H1 (cell line): ENCODE results near the gene UBE2M. TPM values are rescaled to one million over a fixed set of nuclear protein-coding genes. Genes with fewer than 3 reads are reported as not detected.

ENCODE experiments used
- CTCF ChIA-PET: fragments of 300-600 bp; sonication (Branson Sonifier 250); formaldehyde crosslinking; loops from one replicate; lab custom pipeline; 2021; ENCODE audit not compliant: partially characterized antibody; lab: Charles Lee
- POLR2A ChIA-PET: fragments of 300-600 bp; sonication (Branson Sonifier 250); formaldehyde crosslinking; loops from one replicate; lab custom pipeline; 2021; ENCODE audit warnings: inconsistent platforms; ENCODE audit not compliant: partially characterized antibody; lab: Charles Lee
- DNase-seq, 2 experiments: peaks; one replicate each; pipeline versions ENCODE4 v3.0.0 to v3.0.0-alpha.2; 2010 to 2022; ENCODE audit warnings: low spot score in 2 of 2, low read depth in 1 of 2, mixed read lengths in 1 of 2
- FAIRE-seq: peaks from 2 replicates; lab custom pipeline; 2011; peaks lifted over from hg19 to GRCh38; lab: Jason Lieb, UNC
- H2AFZ ChIP-seq: 2 replicates; pipeline ENCODE4 v1.8.1; 2012; ENCODE audit warnings: low read length, inconsistent platforms
- H2AK5ac ChIP-seq: 2 replicates; pipeline ENCODE4 v1.6.1; 2013; ENCODE audit warnings: low read depth, low read length
- H2BK120ac ChIP-seq: replicated peaks from 2 replicates; pipeline ENCODE3; 2013; ENCODE audit warnings: low read depth, low read length, inconsistent platforms
- H2BK12ac ChIP-seq: 2 replicates; pipeline ENCODE4 v1.6.1; 2013; ENCODE audit warnings: low read depth, low read length
- H2BK15ac ChIP-seq: 2 replicates; pipeline ENCODE4 v1.6.1; 2013; ENCODE audit warnings: low read length
- H2BK20ac ChIP-seq: 2 replicates; pipeline ENCODE4 v1.6.1; 2013; ENCODE audit warnings: low read length
- H2BK5ac ChIP-seq: 2 replicates; pipeline ENCODE4 v1.6.1; 2013; ENCODE audit warnings: low read depth, low read length
- H3K14ac ChIP-seq: 2 replicates; pipeline ENCODE4 v1.6.1; 2013; ENCODE audit warnings: inconsistent platforms; ENCODE audit not compliant: insufficient read length
- H3K18ac ChIP-seq: 2 replicates; pipeline ENCODE4 v1.6.1; 2013; ENCODE audit warnings: low read length; ENCODE audit errors: extremely low read depth
- H3K23ac ChIP-seq: 2 replicates; pipeline ENCODE4 v1.6.1; 2013; ENCODE audit warnings: inconsistent platforms; ENCODE audit not compliant: insufficient read length
- H3K23me2 ChIP-seq: 2 replicates; pipeline ENCODE4 v1.6.1; 2013; ENCODE audit warnings: low read depth, low read length
- H3K27ac ChIP-seq: 2 replicates; pipeline ENCODE4 v1.6.1; 2011; ENCODE audit warnings: low read depth, low read length, inconsistent platforms
- H3K27me3 ChIP-seq, 4 experiments: replicated peaks in 1 of 4; 1 replicate in 1 of 4; 2 replicates in 3 of 4; pipeline versions ENCODE4 v1.6.1 to v1.8.1; 2011 to 2013; ENCODE audit warnings: low read length in 3 of 4, mild to moderate bottlenecking in 3 of 4, inconsistent platforms in 2 of 4, mixed read lengths in 2 of 4, moderate library complexity in 1 of 4; ENCODE audit not compliant: control insufficient read depth in 3 of 4, insufficient read depth in 3 of 4; ENCODE audit errors: extremely low read depth in 1 of 4
- H3K36me3 ChIP-seq, 4 experiments: 2 replicates each; pipeline versions ENCODE4 v1.6.1 to v1.8.1; 2011 to 2013; ENCODE audit warnings: mild to moderate bottlenecking in 4 of 4, low read length in 3 of 4, moderate library complexity in 2 of 4, control low read depth in 1 of 4, inconsistent platforms in 1 of 4; ENCODE audit not compliant: insufficient read depth in 4 of 4, control insufficient read depth in 2 of 4
- H3K4ac ChIP-seq: replicated peaks from 2 replicates; pipeline ENCODE3; 2013; ENCODE audit warnings: low read length, low read depth, mixed read lengths, inconsistent platforms; ENCODE audit not compliant: insufficient read length
- H3K4me1 ChIP-seq, 4 experiments: replicated peaks in 1 of 4; 1 replicate in 1 of 4; 2 replicates in 3 of 4; pipeline versions ENCODE4 v1.6.1 to v1.8.1; 2011 to 2013; ENCODE audit warnings: low read length in 3 of 4, inconsistent platforms in 2 of 4, mixed read lengths in 1 of 4; ENCODE audit not compliant: insufficient read depth in 4 of 4, control insufficient read depth in 3 of 4
- H3K4me2 ChIP-seq, 2 experiments: 2 replicates each; pipeline versions ENCODE4 v1.6.1 to v1.8.1; 2011 to 2013; ENCODE audit warnings: low read depth in 2 of 2, low read length in 2 of 2, control low read depth in 1 of 2, inconsistent platforms in 1 of 2, mild to moderate bottlenecking in 1 of 2; ENCODE audit not compliant: insufficient read depth in 1 of 2
- H3K4me3 ChIP-seq, 4 experiments: fragments of 200-600, 300-600 bp in 1 of 4; sonication (generic), shearing (Covaris generic), sonication (Bioruptor Twin) in 1 of 4; 2 replicates each; pipeline versions ENCODE4 v1.5.1 to v1.8.1; 2011 to 2016; ENCODE audit warnings: low read length in 4 of 4, low read depth in 3 of 4, control low read depth in 2 of 4, inconsistent platforms in 2 of 4, mild to moderate bottlenecking in 2 of 4, mixed read lengths in 1 of 4, moderate library complexity in 1 of 4; ENCODE audit not compliant: insufficient read depth in 2 of 4; ENCODE audit errors: extremely low read depth in 1 of 4
- H3K56ac ChIP-seq: replicated peaks from 2 replicates; pipeline ENCODE3; 2013; ENCODE audit warnings: low read depth, mild to moderate bottlenecking, mixed read lengths, low read length, inconsistent platforms; ENCODE audit not compliant: insufficient read length
- H3K79me1 ChIP-seq: 2 replicates; pipeline ENCODE4 v1.6.1; 2013; ENCODE audit warnings: low read depth, low read length, control low read depth
- H3K79me2 ChIP-seq, 2 experiments: 2 replicates each; pipeline versions ENCODE4 v1.6.1 to v1.8.1; 2012 to 2013; ENCODE audit warnings: low read length in 2 of 2, mild to moderate bottlenecking in 2 of 2, inconsistent platforms in 1 of 2; ENCODE audit not compliant: insufficient read depth in 2 of 2, control insufficient read depth in 1 of 2
- H3K9ac ChIP-seq, 4 experiments: replicated peaks in 1 of 4; 1 replicate in 1 of 4; 2 replicates in 3 of 4; pipeline versions ENCODE4 v1.6.1 to v1.8.1; 2011 to 2013; ENCODE audit warnings: low read depth in 3 of 4, low read length in 3 of 4, control low read depth in 2 of 4, mild to moderate bottlenecking in 2 of 4, moderate library complexity in 2 of 4, inconsistent platforms in 1 of 4; ENCODE audit errors: extremely low read depth in 1 of 4
- H3K9me3 ChIP-seq, 2 experiments: 2 replicates each; pipeline versions ENCODE4 v1.6.1 to v1.8.1; 2012 to 2013; ENCODE audit warnings: mild to moderate bottlenecking in 2 of 2, moderate library complexity in 2 of 2, control low read depth in 1 of 2, inconsistent platforms in 1 of 2, low read depth in 1 of 2, low read length in 1 of 2, mixed read lengths in 1 of 2; ENCODE audit not compliant: insufficient read depth in 2 of 2
- H4K20me1 ChIP-seq, 2 experiments: replicated peaks in 1 of 2; 2 replicates each; pipeline versions ENCODE3 to v1.8.1; 2011 to 2013; ENCODE audit warnings: inconsistent platforms in 2 of 2, low read length in 2 of 2, mild to moderate bottlenecking in 1 of 2; ENCODE audit not compliant: insufficient read depth in 2 of 2, control insufficient read depth in 1 of 2
- H4K5ac ChIP-seq: 2 replicates; pipeline ENCODE4 v1.6.1; 2013; ENCODE audit warnings: low read length, low read depth, mixed read lengths, inconsistent platforms; ENCODE audit not compliant: insufficient read length
- H4K8ac ChIP-seq: 2 replicates; pipeline ENCODE4 v1.8.0; 2013; ENCODE audit warnings: mild to moderate bottlenecking, moderate library complexity, low read length, inconsistent platforms; ENCODE audit not compliant: insufficient read depth; ENCODE audit errors: extremely low read depth
- H4K91ac ChIP-seq: replicated peaks from 2 replicates; pipeline ENCODE3; 2013; ENCODE audit warnings: low read length, mixed read lengths, inconsistent platforms; ENCODE audit not compliant: insufficient read length
- BACH1 ChIP-seq: IDR thresholded peaks from 2 replicates; pipeline ENCODE4 v1.6.1; 2012; ENCODE audit warnings: low read length, improper control_type of control experiment
- CBX8 ChIP-seq: fragments of 300-800, 300-1000 bp; sonication (generic); IDR thresholded peaks from 2 replicates; pipeline ENCODE4 v1.7.1; 2016; ENCODE audit warnings: low read depth, low read length, borderline replicate concordance
- CTCF ChIP-seq, 3 experiments: IDR thresholded peaks; 1 replicate in 2 of 3; 2 replicates in 1 of 3; pipeline versions ENCODE4 v1.5.1 to v1.6.1; 2011; ENCODE audit warnings: low read length in 3 of 3, mild to moderate bottlenecking in 3 of 3, inconsistent platforms in 2 of 3, low read depth in 1 of 3, moderate library complexity in 1 of 3; ENCODE audit not compliant: insufficient read depth in 1 of 3; ENCODE audit errors: control extremely low read depth in 1 of 3
- EGR1 ChIP-seq: IDR thresholded peaks from 2 replicates; pipeline ENCODE4 v1.6.1; 2011; ENCODE audit warnings: low read depth, low read length, borderline replicate concordance
- HDAC2 ChIP-seq, 2 experiments: fragments of 300-600 bp in 1 of 2; sonication (generic) in 1 of 2; IDR thresholded peaks; 2 replicates each; pipeline ENCODE4 v1.6.1; 2011 to 2012; ENCODE audit warnings: low read depth in 2 of 2, low read length in 2 of 2, mild to moderate bottlenecking in 2 of 2, moderate library complexity in 2 of 2, borderline replicate concordance in 1 of 2, inconsistent platforms in 1 of 2
- KDM4A ChIP-seq: IDR thresholded peaks from one replicate; pipeline ENCODE4 v1.7.1; 2012; ENCODE audit warnings: low read depth, mild to moderate bottlenecking, moderate library complexity, low read length, inconsistent platforms; ENCODE audit not compliant: severe bottlenecking
- POU5F1 ChIP-seq: IDR thresholded peaks from 2 replicates; pipeline ENCODE4 v1.6.1; 2011; ENCODE audit warnings: low read depth, mild to moderate bottlenecking, low read length, moderate library complexity
- RAD21 ChIP-seq, 2 experiments: IDR thresholded peaks in 1 of 2; conservative IDR thresholded peaks in 1 of 2; 2 replicates each; pipeline ENCODE4 v1.6.1; 2011; ENCODE audit warnings: low read depth in 2 of 2, low read length in 2 of 2, improper control_type of control experiment in 1 of 2, inconsistent platforms in 1 of 2, mild to moderate bottlenecking in 1 of 2, moderate library complexity in 1 of 2
- SP2 ChIP-seq: IDR thresholded peaks from 2 replicates; pipeline ENCODE4 v1.6.1; 2012; ENCODE audit warnings: mild to moderate bottlenecking, low read length, inconsistent platforms
- SUZ12 ChIP-seq: fragments of 200-600 bp; sonication (generic); IDR thresholded peaks from 2 replicates; pipeline ENCODE4 v1.6.1; 2012; ENCODE audit warnings: mild to moderate bottlenecking, inconsistent platforms, low read length, moderate library complexity, mixed read lengths
- ZNF274 ChIP-seq: IDR thresholded peaks from 2 replicates; pipeline ENCODE4 v1.7.0; 2012; ENCODE audit warnings: low read length, borderline replicate concordance; ENCODE audit errors: extremely low read depth
- WGBS, 2 experiments: shearing (Covaris generic) in 1 of 2; methylation state at CpG; one replicate each; pipeline versions ENCODE4 v1.1.6 to v1.1.7; 2013 to 2015; ENCODE audit warnings: low lambda C conversion rate in 2 of 2, mixed read lengths in 2 of 2, inconsistent platforms in 1 of 2, low coverage in 1 of 2, missing lambda C conversion rate in 1 of 2; ENCODE audit not compliant: insufficient replicate concordance in 2 of 2, insufficient coverage in 1 of 2, insufficient read length in 1 of 2; ENCODE audit errors: extremely low coverage in 1 of 2, missing lambda C conversion rate in 1 of 2; 5-methylcytosine and 5-hydroxymethylcytosine counted together
- polyA plus RNA-seq, 7 experiments: library from polyadenylated mRNA; depleted of rRNA in 3 of 7; stranded (reverse) in 5 of 7; unstranded in 2 of 7; fragments of >200 nt in 5 of 7; fragments of 200-250 nt in 2 of 7; gene quantifications; 1 replicate in 5 of 7; 2 replicates in 1 of 7; 4 replicates in 1 of 7; pipeline versions ENCODE4 v1.2.1 to v1.2.3, GENCODE V29; 2011 to 2013; ENCODE audit warnings: missing spikeins in 2 of 7, mixed read lengths in 2 of 7
- total RNA-seq: library from RNA; stranded (reverse); fragmentation: NEBNext Ultra II Directional; extraction: Animal tissue kit (Norgen Biotek cat#: 25700); gene quantifications from 2 replicates; pipeline ENCODE4 v1.2.1, GENCODE V29; 2021

Gene UBE2M
- total and polyA plus RNA-seq, 2 of the 8 experiments (the other 6 are each of a cell fraction or from before 2014, with no cell fraction given) = 93.8 to 114 TPM

GRCh38 chr19:58535857-58536256 lies 22.6 kb downstream of the UBE2M start:
- H2BK5ac ChIP-seq = no peak overlapping the region
- no peak overlapping the region for H4K8ac ChIP-seq
- H3K4me3 ChIP-seq = no peak overlapping the region
- peaks cover 0 to 15% (median 4%) of the 10 kb centered on the region in 4 experiments; a peak in 3 of 7 replicates for H3K27me3 ChIP-seq
- H2AK5ac ChIP-seq = no peak overlapping the region
- no peak overlapping the region for H3K4me2 ChIP-seq
- 95% methylated on average over 3 of the region's 3 CpGs; no CpG with 5 or more reads in 1 of the 2 experiments for whole genome bisulfite sequencing, 2 experiments
- FAIRE-seq = no peak
- ChIA-PET CTCF (interaction anchor here (0.7 to 1.4 kb wide), 2 partner anchors 15 to 45 kb away, joined by 4 to 7 read pairs; partner anchors contain the start of gene ZBTB45), POLR2A (interaction anchor here (1.0 to 2.4 kb wide), 3 partner anchors 12 to 16 kb away, joined by 3 to 11 read pairs (median 5); partner anchors contain the start of gene ZBTB45)
- no peaks in the 10 kb centered on the region for H4K20me1 ChIP-seq
- H4K5ac ChIP-seq = no peak overlapping the region
- no peaks in the 10 kb centered on the region for H3K79me2 ChIP-seq
- no peak for DNase-seq
- no peak overlapping the region for H3K14ac ChIP-seq
- no peak overlapping the region for H2AFZ ChIP-seq
- peaks cover 0 to 5% (median 4%) of the 10 kb centered on the region in 4 experiments; a peak in 5 of 7 replicates for H3K4me1 ChIP-seq
- H3K9ac ChIP-seq = no peak overlapping the region
- no peak overlapping the region for H3K4ac ChIP-seq
- H3K9me3 ChIP-seq = no peaks in the 10 kb centered on the region
- H4K91ac ChIP-seq = no peak overlapping the region
- H3K79me1 ChIP-seq = no peaks in the 10 kb centered on the region
- no peak overlapping the region for H2BK120ac ChIP-seq
- no peaks in the 10 kb centered on the region for H3K36me3 ChIP-seq
- no peak overlapping the region for H3K23ac ChIP-seq
- H3K23me2 ChIP-seq = peaks cover 3% of the 10 kb centered on the region; the same call in 1 of the 2 replicates
- H2BK15ac ChIP-seq = no peak overlapping the region
- no peak overlapping the region for H3K18ac ChIP-seq
- no peak overlapping the region for H3K56ac ChIP-seq
- H2BK20ac ChIP-seq = no peak overlapping the region
- no peak overlapping the region for H2BK12ac ChIP-seq
- no peak overlapping the region for H3K27ac ChIP-seq
- no peak for TF ChIP-seq BACH1
- no peak for TF ChIP-seq KDM4A
- TF ChIP-seq CBX8 = no peak
- TF ChIP-seq RAD21 (IDR thresholded peaks at IDR 0.05 in 1 of 2, conservative IDR thresholded peaks at IDR 0.05 in 1 of 2; ENCODE audit: low read depth in 2 of 2, low read length in 2 of 2) = no peak
- TF ChIP-seq POU5F1 = no peak
- no peak for TF ChIP-seq EGR1
- no peak for TF ChIP-seq HDAC2 (IDR thresholded peaks at IDR 0.05; ENCODE audit: borderline replicate concordance in 1 of 2, low read depth in 2 of 2, low read length in 2 of 2)
- no peak for TF ChIP-seq ZNF274
- TF ChIP-seq SUZ12 = no peak
- TF ChIP-seq SP2 = no peak
- TF ChIP-seq CTCF (IDR thresholded peaks at IDR 0.05; ENCODE audit: control extremely low read depth in 1 of 3, insufficient read depth in 1 of 3, low read depth in 1 of 3, low read length in 3 of 3) = no peak
